ENCODE data around the gene KCNQ1.

DNA sequence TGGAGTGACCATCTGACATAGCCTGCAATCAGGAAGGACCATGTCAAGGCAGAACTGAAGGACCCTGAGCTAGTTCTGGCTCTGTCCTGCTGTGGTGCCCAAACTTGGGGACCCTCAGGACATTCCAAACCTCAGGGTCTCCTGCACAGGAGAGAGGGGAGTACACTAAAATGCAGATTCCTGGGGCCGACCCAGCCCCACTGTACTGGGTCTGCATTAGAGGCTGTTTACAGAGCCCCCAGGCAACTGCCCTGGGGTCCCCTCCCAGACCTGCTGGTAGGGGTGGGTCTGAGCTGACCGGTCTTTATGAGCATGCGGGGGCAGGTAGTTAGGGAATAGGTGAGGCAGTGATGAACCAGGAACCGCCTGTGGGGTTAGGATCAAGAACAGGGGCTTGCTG, 7.3 kb upstream of the KCNQ1 start:
- TF ChIP-seq POLR2A (IDR thresholded peaks at IDR 0.05): no peak
- no peak for TF ChIP-seq CTCF (IDR thresholded peaks at IDR 0.05)
- no peak for TF ChIP-seq EP300 (IDR thresholded peaks at IDR 0.05)

Data from sigmoid colon (tissue), 4 donors.